Endometrium (tissue), 2 donors: ENCODE results near the gene FANCM.
A peak's percentile ranks its signal among the peaks of the same experiment; 100 is the strongest.
"Not testable (repeated sequence)": the region's sequence is repeated elsewhere in the genome, so short reads cannot be mapped to it uniquely, and the experiment has no call there.

Experiments used
- FAIRE-seq: peaks from 2 replicates; lab custom pipeline; 2012; peaks lifted over from hg19 to GRCh38; lab: Jason Lieb, UNC
- donor health status: control.
- donor health status: control.

The FANCM gene

GRCh38 chr14:45144658-45145057, 8.9 kb downstream of the FANCM start:
- FAIRE-seq = no peak

GRCh38 chr14:45145214-45145613, 9.5 kb downstream of the FANCM start:
- no peak for FAIRE-seq

- FAIRE-seq = no peak
Measured at GRCh38 chr14:45149602-45150001, 13.9 kb downstream of the FANCM start.

GRCh38 chr14:45150386-45150890, 14.7 kb downstream of the FANCM start:
- no peak for FAIRE-seq

GRCh38 chr14:45156067-45156466, 20.3 kb downstream of the FANCM start:
- FAIRE-seq = no peak

- FAIRE-seq = no peak
Measured at GRCh38 chr14:45169906-45170305, 34.2 kb downstream of the FANCM start.

- FAIRE-seq = no peak
Measured at GRCh38 chr14:45177076-45177475, 41.3 kb downstream of the FANCM start.

- peak; percentile 35 for FAIRE-seq
Measured at GRCh38 chr14:45181329-45181728, 45.6 kb downstream of the FANCM start.

GRCh38 chr14:45181806-45182205, 46.1 kb downstream of the FANCM start:
- no peak for FAIRE-seq

- no peak for FAIRE-seq
Measured at GRCh38 chr14:45185100-45185814, 49.5 kb downstream of the FANCM start.

- FAIRE-seq = no peak
Measured at GRCh38 chr14:45194964-45195363, 59.2 kb downstream of the FANCM start.

- no peak for FAIRE-seq
Measured at GRCh38 chr14:45198551-45198950, 62.8 kb downstream of the FANCM start.

GRCh38 chr14:45199230-45199629, 63.5 kb downstream of the FANCM start:
- FAIRE-seq = no peak

GRCh38 chr14:45201905-45202304, 66.2 kb downstream of the FANCM start:
- FAIRE-seq = no peak

- FAIRE-seq = no peak
Measured at GRCh38 chr14:45204241-45204640, 68.5 kb downstream of the FANCM start.

- no peak for FAIRE-seq
Measured at GRCh38 chr14:45210159-45210558, 74.4 kb downstream of the FANCM start.

- no peak for FAIRE-seq
Measured at GRCh38 chr14:45211295-45211694, 75.6 kb downstream of the FANCM start.

GRCh38 chr14:45212231-45212630, 76.5 kb downstream of the FANCM start:
- FAIRE-seq = no peak

GRCh38 chr14:45213716-45214115, 78.0 kb downstream of the FANCM start:
- FAIRE-seq = not testable (repeated sequence)

GRCh38 chr14:45214341-45214740, 78.6 kb downstream of the FANCM start:
- FAIRE-seq = not testable (repeated sequence)

GRCh38 chr14:45222485-45223262, 86.9 kb downstream of the FANCM start:
- no peak for FAIRE-seq

- FAIRE-seq = no peak
Measured at GRCh38 chr14:45227566-45227965, 91.8 kb downstream of the FANCM start.

- no peak for FAIRE-seq
Measured at GRCh38 chr14:45238988-45239387, 103.3 kb downstream of the FANCM start.
